22Rv1 (cell line): Measurements from ENCODE around the gene URGCP.

Experiments
- H3K27ac ChIP-seq: fragments of 450-650 bp; 2 replicates; pipeline ENCODE4 v1.5.1; 2017
- CTCF ChIP-seq: fragments of 450-650 bp; IDR thresholded peaks from 2 replicates; pipeline ENCODE4 v1.5.1; 2017; ENCODE audit warnings: mild to moderate bottlenecking
- ZFX ChIP-seq: fragments of 450-650 bp; IDR thresholded peaks from 2 replicates; pipeline ENCODE4 v1.6.1; 2017; ENCODE audit warnings: antibody characterized with exemption, borderline replicate concordance

The URGCP gene

GRCh38 chr7:43871064-43871463 lies 35.3 kb downstream of the URGCP start:
- TF ChIP-seq CTCF (no peak), ZFX (no peak)
- no peak overlapping the region for H3K27ac ChIP-seq

GRCh38 chr7:43870316-43870715 lies 36.1 kb downstream of the URGCP start:
- no peak for TF ChIP-seq CTCF
- no peak for TF ChIP-seq ZFX
- 0 out of 2 replicates have a peak overlapping the region, but pooled peaks have one; percentile 54 for H3K27ac ChIP-seq

- TF ChIP-seq ZFX = no peak
- no peak for TF ChIP-seq CTCF
- H3K27ac ChIP-seq = peak overlapping the region; percentile 54
These were observed 36.5 kb downstream of the URGCP start for GRCh38 chr7:43869867-43870240.

GRCh38 chr7:43869006-43869866 lies 37.2 kb downstream of the URGCP start, which contains the start of gene MRPS24:
TSS of gene MRPS24 (minus strand) at chr7:43869517. CDS start at chr7:43869495, 22 bp downstream.
- no peak for TF ChIP-seq ZFX
- TF ChIP-seq CTCF = no peak
- peak within 1 kb of the TSS; percentile 54 for H3K27ac ChIP-seq

- H3K27ac ChIP-seq = peak overlapping the region; percentile 54
- TF ChIP-seq CTCF (no peak), ZFX (no peak)
These were observed 37.8 kb downstream of the URGCP start for GRCh38 chr7:43868681-43869005.

- no peak for TF ChIP-seq CTCF
- TF ChIP-seq ZFX = no peak
- peak overlapping the region; percentile 54 for H3K27ac ChIP-seq
These were observed 38.2 kb downstream of the URGCP start for GRCh38 chr7:43868181-43868580.

GRCh38 chr7:43865277-43865676 lies 41.1 kb downstream of the URGCP start:
- TF ChIP-seq CTCF (no peak), ZFX (no peak)
- no peak overlapping the region for H3K27ac ChIP-seq
